Pulmonary artery endothelial cell (primary cell): ENCODE data around the gene C1orf226. TPM values are rescaled to one million over a fixed set of nuclear protein-coding genes. Genes with fewer than 3 reads are reported as not detected.

Source experiments
- DNase-seq: peaks from one replicate; pipeline ENCODE4 v3.0.0-alpha.2; 2011; ENCODE audit warnings: low read depth, low spot score
- total RNA-seq: library from RNA; depleted of rRNA; stranded (reverse); fragments of >200 nt; gene quantifications from 2 replicates; pipeline ENCODE4 v1.2.3, GENCODE V29; 2014

C1orf226 gene
- total RNA-seq, 1 donor from 2014 or later = 0.79 TPM

GRCh38 chr1:162365284-162366020, 16.1 kb upstream of the C1orf226 start:
- no peak for DNase-seq

- no peak for DNase-seq
Measured at GRCh38 chr1:162366149-162366548, 15.4 kb upstream of the C1orf226 start.

DNA sequence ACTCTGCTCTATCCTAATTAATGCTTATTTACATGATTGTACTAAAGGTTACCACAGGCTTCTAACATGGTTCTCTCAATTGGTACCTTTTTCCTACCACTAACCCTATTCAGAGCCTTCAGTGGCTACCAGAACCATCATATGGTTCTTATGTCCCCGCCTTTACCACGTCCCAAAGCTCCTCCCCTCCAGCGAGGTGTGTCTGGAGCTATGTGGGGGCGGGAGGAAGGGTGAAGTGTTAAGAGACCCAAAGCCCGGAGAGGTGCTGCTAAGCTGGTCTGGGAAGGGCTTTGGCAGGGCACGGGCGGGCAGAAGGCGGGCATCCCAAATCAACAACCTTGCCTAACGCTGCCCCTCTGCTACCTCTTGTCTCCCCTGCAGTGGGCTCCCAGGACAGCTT, 14.9 kb upstream of the C1orf226 start:
- no peak for DNase-seq

GRCh38 chr1:162367073-162367472, 14.5 kb upstream of the C1orf226 start:
- DNase-seq = no peak

DNA sequence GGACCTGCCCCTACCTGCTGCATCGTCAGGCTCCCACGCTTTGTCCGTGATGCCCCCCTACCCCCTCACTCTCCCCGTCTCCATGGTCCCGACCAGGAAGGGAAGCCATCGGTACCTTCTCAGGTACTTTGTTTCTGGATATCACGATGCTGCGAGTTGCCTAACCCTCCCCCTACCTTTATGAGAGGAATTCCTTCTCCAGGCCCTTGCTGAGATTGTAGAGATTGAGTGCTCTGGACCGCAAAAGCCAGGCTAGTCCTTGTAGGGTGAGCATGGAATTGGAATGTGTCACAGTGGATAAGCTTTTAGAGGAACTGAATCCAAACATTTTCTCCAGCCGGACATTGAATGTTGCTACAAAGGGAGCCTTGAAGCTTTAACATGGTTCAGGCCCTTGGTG, 13.8 kb upstream of the C1orf226 start:
- no peak for DNase-seq

DNA sequence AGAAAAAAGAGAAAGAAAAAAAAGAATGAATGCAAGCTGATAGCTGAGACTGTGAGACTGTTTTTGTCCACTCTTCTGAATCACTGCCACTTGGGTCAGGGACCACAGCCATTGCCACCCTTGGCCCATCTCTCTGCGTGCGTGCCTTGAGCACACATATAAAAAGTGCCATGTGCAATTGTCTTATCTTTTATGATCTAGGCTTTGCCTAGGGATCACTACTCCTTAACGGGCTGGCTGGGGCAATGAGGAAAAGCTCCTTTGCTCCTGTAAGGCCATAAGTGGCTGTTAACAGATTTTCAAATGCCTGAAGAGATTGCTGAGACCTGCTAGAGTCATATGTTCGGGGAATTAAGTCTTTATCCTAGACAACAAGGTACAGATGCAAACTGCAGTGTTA, 13.1 kb upstream of the C1orf226 start:
- DNase-seq = no peak

DNA sequence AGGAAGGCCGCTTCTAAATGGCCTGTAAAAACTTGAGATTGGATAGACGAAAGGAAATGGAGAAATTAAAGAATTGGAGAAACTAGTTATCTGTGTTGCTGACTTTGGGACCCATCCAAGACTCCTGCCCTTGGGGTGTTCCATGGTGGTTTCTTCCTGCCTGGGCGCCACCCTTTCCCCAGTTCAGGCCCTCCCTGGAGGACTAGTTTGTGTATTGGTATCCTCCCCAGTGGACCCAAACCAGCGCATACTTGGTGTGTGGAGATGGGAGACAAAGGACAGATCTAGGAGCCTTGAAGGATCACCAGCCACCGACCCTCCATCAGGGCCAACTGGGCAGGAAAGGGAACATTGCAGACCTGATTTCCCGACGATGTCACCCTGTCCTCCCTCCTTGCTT, 12.0 kb upstream of the C1orf226 start:
- DNase-seq = no peak

- DNase-seq = no peak
Measured at GRCh38 chr1:162370161-162370560, 11.4 kb upstream of the C1orf226 start.

- DNase-seq = no peak
Measured at GRCh38 chr1:162370721-162371120, 10.8 kb upstream of the C1orf226 start.

DNA sequence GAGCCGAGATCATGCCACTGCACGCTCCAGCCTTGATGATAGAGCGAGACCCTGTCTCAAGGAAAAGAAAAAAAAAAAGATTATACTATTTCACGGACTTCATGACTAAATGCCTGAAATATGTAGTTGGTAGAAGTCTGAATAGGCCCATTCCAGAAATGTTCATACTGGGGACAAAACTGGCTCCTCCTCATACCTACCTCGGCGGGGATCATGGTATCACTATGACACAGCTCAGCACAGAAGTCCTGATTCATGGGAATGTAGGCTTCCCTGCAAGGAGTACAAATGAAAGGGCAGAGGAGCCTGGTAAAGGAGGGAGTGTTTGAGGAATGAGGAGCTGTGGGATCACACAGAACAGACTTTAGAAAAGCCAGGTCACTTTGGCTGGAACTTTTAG, 9.9 kb upstream of the C1orf226 start:
- DNase-seq = no peak

DNA sequence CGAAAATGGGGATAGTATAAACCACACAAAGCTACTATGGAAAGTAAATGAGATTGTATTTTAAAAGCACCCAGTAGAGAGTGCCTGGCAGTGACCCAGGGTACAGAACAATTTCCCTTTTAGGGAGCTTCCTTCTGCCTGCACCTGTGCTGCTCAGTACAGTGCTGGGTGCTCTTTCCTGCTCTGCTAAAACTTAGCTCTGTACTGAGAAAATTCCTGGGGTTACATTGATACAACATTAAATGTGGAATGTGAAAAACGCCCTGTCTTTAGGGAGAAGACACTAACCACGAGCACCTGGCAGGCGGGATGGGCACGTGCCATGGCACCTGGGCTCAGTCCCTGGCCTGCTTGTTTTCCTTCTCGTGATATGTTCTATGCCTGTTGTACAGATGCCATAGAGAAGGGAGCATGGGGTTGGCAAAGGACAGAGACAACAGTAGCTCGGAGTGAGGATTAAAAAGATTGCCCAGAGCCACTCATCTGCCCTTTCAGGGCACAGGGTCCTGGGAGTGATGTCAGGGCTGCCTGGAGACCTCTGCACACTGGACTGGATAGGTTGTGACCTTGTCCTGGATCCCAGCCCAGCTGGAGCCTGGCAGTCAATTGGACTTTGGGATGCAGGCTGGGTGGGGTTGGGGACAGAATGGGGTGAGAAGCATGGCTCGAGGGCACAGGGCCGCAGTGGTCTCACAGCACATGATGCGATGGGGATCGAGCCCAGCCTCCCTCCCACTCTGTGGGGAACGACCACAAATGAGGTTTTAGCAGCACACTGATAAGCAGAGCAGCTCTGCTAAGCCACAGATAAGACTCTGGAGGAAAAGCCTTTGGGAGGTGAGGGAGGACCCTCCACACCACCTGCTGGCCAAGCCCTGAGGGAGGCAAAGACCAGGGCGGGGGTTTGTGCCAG, 9.1 kb upstream of the C1orf226 start:
- DNase-seq = no peak

DNA sequence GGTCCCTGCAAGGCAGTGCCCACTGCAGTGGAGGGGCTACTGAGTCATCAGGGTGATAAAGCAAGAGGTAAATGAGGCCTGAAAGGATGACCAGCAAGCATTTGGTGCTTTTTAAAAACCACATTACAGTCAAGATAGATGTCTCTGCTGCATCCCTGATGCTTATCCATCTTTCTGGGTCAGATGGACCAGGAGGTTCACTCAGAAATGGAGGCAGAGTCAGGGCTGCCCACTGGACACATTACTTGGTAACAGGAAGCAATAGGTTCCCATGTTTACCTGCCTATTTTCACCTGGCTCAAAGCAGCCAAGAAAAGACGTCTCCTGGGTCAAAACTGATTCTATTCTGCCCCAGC, 8.5 kb upstream of the C1orf226 start:
- DNase-seq = no peak

DNA sequence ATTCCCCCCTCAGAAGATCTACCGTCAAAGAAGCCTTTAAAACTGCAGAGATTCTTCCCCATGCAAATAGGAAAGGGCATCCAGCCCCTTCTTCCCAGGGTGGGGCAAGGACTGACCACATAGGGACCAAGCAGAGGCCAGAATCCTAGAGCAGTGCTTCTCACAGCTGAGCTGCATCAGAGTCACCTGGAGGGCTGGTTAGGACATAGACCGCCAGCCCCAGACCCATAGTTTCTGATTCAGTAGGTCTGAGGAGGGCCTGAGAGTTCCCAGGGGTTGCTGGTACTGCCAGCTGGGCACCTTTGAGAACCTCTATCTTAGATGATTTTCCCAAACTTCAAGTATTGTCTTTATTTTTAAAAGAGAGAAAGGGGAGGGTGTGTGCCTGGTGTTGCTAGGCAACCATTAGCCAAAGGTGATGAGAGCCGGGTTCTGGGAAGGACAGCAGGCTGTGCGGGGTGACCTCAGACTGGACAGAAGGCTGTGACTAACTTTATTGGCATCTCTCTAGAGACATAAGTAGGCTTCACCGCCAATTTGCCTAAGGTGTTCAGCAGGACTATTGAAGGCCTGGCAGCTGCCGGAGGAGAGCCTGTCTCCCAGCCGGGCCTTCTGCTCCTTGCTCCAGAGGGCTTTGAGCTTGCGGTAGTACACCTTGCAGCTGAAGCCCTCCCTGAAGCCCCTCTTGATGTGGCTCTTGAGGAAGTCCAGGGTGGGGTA, 7.8 kb upstream of the C1orf226 start:
- no peak for DNase-seq

DNA sequence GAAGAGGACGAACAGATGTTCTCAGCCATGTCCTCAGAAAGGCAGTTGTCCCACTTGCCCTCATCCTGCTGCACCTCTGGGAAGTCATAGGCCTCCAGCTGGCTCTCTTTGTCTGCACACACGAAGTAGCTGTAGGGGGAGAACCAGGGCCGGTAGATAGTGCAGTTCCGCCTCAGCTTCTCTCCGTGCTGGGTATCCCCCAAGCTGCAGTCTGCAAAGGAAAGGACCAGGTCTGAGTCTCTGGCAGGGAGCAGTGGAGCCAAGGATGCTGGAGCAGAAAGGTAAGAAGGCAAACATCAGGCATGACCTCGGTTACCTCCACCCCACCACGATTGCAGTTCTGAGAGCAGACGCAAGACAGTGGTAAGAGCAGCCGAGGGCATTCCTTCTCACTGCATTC, 7.1 kb upstream of the C1orf226 start:
- no peak for DNase-seq

DNA sequence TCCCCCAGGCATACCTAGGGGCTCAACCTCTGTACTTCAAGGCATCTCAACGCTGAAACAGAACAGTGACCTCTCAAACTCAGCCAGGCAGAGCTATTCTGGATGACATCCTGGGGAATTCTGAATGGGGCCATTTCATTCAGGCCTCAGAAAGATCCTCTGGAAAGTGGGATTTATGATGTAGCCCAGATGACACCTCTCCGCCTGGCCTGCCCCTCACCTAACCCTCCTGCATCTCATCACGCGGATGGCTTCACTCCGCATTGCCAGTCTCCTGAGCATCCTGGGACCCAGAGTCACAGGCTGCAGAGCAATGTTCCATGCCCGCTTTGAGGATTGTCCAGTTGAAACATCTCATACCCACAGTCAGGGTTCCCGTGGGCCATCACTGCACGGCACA, 6.1 kb upstream of the C1orf226 start:
- DNase-seq = no peak

DNA sequence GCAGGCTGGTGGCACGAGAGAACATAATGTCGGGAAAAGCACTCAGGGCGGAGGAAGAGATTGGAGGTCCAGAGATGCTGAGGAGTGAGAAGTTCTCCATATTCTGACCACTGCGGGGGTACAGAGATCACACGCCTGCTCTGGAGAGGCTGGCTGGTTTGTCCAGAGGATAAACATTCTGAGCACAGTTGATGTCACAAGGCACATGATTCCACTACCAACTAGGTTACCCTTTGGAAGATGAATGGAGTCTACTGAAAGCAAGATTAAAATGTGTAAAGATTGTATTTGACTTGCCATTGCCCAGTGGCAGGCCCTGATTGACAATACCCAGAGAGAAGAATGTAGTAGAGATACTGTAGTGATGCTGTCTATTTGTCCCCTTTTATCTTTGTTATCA, 4.8 kb upstream of the C1orf226 start, which contains the start of gene SPATA46:
SPATA46 (minus strand) TSS at position 164 of the 400 bp plus-strand sequence; CDS start at position 100, 64 bp downstream.
- DNase-seq = no peak

DNA sequence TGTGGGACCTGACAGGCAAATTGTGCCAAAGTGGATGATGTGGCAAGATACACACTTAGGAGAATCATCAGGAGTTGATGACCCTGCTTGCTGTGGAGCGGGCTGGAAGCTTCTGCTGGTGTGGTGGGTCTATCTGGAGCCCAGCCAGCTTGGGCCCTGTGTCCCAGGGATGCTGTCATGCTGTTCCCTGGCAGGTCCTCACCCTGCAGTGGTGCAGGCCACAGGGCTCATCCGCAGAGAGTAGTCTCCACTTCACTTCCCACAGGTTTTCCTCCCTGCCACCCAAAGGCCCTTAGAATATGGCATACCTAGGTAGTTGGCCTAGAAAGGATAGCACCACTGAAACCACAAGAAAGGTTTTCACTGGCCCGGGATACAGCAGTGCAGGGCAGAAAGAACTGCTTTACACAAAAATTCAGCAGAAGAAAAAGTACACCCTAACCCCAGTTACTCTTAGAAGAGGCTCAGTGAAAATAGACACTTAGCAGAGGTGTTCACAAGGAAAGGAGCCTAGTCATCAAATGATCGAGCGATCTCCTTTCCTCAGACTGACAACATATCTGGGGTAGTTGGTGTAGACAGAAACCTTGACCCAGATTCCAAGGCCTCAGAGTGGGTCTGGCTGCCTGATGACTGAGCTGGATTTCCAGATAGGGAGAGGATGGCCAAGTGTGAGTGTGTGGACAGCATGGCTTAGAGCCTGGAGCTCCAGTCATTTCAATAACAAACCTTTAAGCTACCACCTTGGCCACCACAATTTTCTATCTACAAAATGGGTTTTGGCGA, 1.3 kb upstream of the C1orf226 start:
- no peak for DNase-seq

GRCh38 chr1:162381941-162382750, 618 bp downstream of the C1orf226 start:
- DNase-seq = no peak

DNA sequence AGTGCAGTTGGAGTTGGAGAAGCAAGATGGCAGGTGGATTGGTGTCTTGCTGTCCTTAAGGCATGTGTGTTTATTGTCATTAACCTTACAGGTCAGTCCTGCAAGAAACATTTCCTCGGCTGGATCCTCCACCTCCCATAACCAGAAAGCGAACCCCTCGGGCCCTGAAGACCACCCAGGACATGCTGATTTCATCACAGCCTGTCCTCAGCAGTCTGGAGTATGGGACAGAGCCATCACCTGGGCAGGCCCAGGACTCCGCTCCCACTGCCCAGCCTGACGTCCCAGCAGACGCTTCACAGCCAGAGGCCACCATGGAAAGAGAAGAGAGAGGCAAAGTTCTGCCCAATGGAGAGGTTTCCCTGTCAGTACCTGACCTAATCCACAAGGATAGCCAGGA, 1.6 kb downstream of the C1orf226 start:
- DNase-seq = no peak

DNA sequence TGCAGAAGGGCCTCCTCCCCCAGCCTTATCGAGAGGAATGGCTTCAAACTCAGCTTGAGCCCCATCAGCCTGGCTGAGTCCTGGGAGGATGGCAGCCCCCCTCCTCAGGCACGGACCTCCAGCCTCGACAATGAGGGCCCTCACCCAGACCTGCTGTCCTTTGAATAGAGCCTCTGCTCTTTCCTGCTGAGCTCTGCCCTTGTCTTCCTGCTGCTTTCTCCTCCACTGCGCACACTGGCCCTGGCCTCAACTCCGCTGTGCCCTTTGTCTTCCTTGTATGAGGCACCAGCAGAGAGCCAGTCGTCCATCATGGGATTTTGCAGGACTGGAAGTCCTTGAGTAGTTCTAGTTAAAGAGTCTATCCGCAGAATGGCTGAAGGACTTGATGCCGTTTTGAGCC, 2.0 kb downstream of the C1orf226 start:
- DNase-seq = no peak
